ENCODE results near the gene CTRL.
"Not testable (repeated sequence)": the region's sequence is repeated elsewhere in the genome, so short reads cannot be mapped to it uniquely, and the experiment has no call there.

Gene CTRL

GRCh38 chr16:67924140-67924906, 7.3 kb downstream of the CTRL start:
- DNase-seq (ENCODE audit: low read depth), result no peak

GRCh38 chr16:67923414-67924116, 8.1 kb downstream of the CTRL start:
- no peak for DNase-seq (ENCODE audit: low read depth)

- no peak for DNase-seq (ENCODE audit: low read depth)
These were observed 8.9 kb downstream of the CTRL start for GRCh38 chr16:67922740-67923139.

GRCh38 chr16:67922221-67922620, 9.4 kb downstream of the CTRL start:
- DNase-seq (ENCODE audit: low read depth), result no peak

DNA sequence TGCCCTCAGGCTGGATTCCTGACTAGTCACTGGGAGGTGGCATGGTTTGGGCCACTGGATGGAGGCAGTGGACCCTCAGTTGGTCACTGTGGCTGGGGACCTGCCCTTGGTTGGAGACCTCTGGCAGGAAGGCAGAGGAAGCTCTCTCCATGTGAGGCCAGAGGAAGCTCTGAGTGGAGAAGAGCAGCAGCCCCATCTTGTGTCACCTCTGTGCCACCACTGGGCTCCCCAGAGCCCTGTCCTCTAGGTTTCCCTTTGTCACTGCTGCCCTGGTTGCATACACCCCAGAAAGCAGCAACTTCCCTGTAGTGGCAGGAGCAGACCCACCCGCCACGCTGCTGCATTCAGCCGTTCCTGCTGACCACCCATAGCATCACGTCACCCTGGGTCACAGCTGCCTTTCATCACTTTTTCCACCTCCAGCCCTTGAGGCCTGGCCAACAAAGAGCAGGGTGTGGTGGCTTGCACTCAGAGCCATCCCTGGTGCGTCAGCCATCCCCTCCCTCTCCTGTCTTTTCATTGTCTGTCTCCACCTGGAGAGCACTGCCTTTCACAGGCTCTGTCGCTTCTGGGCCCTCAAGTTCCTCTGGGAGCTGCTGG, 11.9 kb downstream of the CTRL start:
- DNase-seq (ENCODE audit: low read depth), result no peak

GRCh38 chr16:67917852-67918236, 13.8 kb downstream of the CTRL start:
- DNase-seq (ENCODE audit: low read depth), result no peak

DNA sequence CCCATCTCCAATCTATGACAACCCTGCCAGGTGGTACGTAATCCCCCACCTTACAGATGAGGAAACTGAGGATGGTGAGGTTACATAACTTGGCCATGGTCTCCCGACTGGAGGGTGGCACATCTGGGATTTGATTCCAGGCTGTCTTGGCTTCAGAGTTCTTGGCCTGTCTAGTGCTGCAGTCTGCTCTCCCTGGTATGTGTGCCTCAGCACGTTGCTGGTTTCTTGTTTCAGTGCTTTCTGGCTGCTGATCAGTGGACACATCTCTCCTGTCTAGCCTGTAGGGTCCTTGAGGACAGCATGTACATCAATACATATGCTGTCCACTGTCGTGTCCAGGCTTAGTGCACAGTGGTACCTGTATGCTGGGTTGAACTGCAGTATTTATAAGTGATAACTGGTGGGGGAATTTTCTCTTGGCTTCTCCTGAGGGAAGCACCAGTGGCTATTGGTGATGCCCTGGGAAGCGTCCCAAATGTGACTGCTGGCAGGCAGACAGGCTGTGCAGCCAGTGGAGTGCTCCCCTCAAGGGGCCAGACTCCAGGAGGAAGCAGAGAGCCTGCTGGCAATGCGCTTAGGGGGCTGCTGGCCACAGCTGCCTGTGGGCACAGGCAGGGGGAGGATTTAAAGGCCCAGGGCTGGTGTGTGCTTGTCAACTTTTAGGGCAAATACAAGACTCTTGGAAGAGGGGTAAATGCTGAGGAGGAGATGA, 14.4 kb downstream of the CTRL start:
- DNase-seq (ENCODE audit: low read depth), result no peak

- no peak for DNase-seq (ENCODE audit: low read depth)
These were observed 15.6 kb downstream of the CTRL start for GRCh38 chr16:67915831-67916723.

GRCh38 chr16:67915496-67915769, 16.2 kb downstream of the CTRL start:
- not testable (repeated sequence) for DNase-seq (ENCODE audit: low read depth)

- no peak for DNase-seq (ENCODE audit: low read depth)
These were observed 16.7 kb downstream of the CTRL start for GRCh38 chr16:67914758-67915495.

DNA sequence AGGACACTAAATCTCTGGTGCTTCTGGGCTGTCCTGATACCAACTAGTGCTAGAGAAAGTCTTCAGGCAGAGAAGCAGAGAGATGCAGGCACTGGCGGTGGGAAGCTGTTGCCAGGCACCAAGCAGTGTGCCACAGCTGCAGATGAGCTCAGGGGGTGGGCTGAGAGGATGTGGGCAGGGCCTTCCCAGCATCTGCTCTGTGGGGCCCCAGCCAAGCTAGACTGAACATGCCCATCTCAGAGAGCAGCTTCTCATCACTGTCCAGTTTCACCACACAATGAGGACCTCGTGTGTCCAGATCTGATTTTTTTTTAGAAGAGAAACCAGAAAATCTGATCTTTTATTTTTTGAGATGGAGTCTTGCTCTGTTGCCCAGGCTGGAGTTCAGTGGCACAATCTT, 21.5 kb downstream of the CTRL start:
- DNase-seq (ENCODE audit: low read depth), result no peak

GRCh38 chr16:67909056-67909742, 22.5 kb downstream of the CTRL start:
- DNase-seq (ENCODE audit: low read depth), result no peak

GRCh38 chr16:67907397-67908180, 24.1 kb downstream of the CTRL start:
- no peak for DNase-seq (ENCODE audit: low read depth)

GRCh38 chr16:67902831-67903230, 28.8 kb downstream of the CTRL start:
- no peak for DNase-seq (ENCODE audit: low read depth)

- DNase-seq (ENCODE audit: low read depth), result no peak
These were observed 29.9 kb downstream of the CTRL start for GRCh38 chr16:67901734-67902133.

GRCh38 chr16:67897231-67897630, 34.4 kb downstream of the CTRL start:
- DNase-seq (ENCODE audit: low read depth), result no peak

- no peak for DNase-seq (ENCODE audit: low read depth)
These were observed 37.8 kb downstream of the CTRL start for GRCh38 chr16:67893743-67894399.

DNA sequence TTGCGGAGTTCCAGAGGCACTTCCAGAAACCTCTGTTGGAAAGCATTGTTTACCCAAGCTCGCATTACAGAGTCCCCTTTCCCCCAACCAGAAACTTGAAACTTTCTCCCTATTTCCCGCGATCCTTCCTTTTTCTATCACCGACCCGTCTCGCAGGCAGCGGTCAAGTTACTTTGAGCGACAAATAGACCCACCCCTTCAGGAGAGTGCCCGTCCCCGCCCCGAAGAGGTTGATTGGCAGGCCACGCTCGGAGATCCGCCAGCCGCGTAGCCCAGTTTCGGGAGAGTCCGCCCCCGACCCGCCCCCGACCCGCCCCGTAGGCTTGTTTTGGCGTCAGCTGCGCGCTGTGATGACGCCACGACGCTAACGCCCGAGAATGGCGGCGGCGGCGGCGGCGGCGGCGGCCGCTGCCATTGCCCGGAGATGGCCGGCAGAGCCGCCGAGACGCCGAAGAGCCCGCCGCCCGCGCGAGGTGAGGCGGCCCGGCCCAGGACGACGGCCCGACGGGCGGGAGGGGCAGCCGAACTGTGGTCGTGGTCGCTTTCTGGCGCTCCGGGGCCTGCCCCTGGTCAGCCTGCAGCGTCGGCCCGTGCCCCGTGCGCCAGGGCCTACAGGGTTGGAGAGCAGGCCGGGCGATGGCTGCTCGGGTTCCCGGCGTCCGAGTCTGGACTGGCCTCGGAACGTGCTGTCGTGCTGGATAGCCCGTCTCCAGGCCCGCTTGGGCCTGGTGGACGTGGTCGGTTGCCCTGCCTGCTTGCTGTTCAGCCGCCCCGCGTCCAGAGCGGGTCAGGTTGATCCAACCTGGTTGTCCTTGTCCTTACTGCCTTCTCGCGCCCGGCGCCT, 38.5 kb downstream of the CTRL start, which contains the start of gene PSKH1:
Gene PSKH1, plus strand, starts transcription at position 356 of the 844 bp plus-strand sequence. CDS start 15,496 bp downstream, outside the sequence.
- DNase-seq (ENCODE audit: low read depth), result peak; percentile 86

Measured in stimulated activated CD8-positive, alpha-beta memory T cell treated with anti-CD3 and anti-CD28 coated beads, Interleukin-15, amount 100 ng/mL, for 24 hours (primary cell).